Left lung (tissue), 10 donors: ENCODE data around the gene ESRRB. TPM values are rescaled to one million over a fixed set of nuclear protein-coding genes. Genes with fewer than 3 reads are reported as not detected.

Experiments used
- ATAC-seq: fragments of 200-7000 bp; cut with Tn5 transposase; one replicate; pipeline ENCODE4 v1.9.1; 2020; ENCODE audit warnings: moderate library complexity
- DNase-seq, 4 donors: peaks; one replicate each; pipeline ENCODE4 v3.0.0-alpha.2; 2013 to 2020
- H3K27ac ChIP-seq, 2 donors: fragments of 200-600 bp; sonication (generic) in 1 of 2; one replicate each; pipeline versions ENCODE4 v1.5.0 to v1.8.0; 2020 to 2021
- H3K27me3 ChIP-seq, 2 donors: fragments of 200-600 bp; sonication (generic) in 1 of 2; one replicate each; pipeline versions ENCODE4 v1.5.0 to v1.8.0; 2020 to 2021
- H3K36me3 ChIP-seq, 2 donors: fragments of 200-600 bp; sonication (generic) in 1 of 2; one replicate each; pipeline versions ENCODE4 v1.5.0 to v1.8.0; 2020 to 2021
- H3K4me1 ChIP-seq, 2 donors: fragments of 200-600 bp; one replicate each; pipeline ENCODE4 v1.8.0; 2021
- H3K4me3 ChIP-seq, 2 donors: fragments of 200-600 bp; sonication (generic) in 1 of 2; one replicate each; pipeline versions ENCODE4 v1.5.0 to v1.8.0; 2020 to 2021; ENCODE audit warnings: mild to moderate bottlenecking in 1 of 2
- H3K9me3 ChIP-seq, 2 donors: fragments of 200-600 bp; sonication (generic) in 1 of 2; one replicate each; pipeline versions ENCODE4 v1.5.0 to v1.8.0; 2020 to 2021
- CTCF ChIP-seq, 2 donors: fragments of 200-600 bp; sonication (generic) in 1 of 2; IDR thresholded peaks; one replicate each; pipeline versions ENCODE4 v1.5.0 to v1.8.0; 2021; ENCODE audit warnings: antibody characterized with exemption in 2 of 2
- intact Hi-C, 2 donors: fragments of 100-400 bp; cut with DNase I; formaldehyde crosslinking; loops; one replicate each; pipeline versions ENCODE4 v1.11.2 to v1.14.2; 2022
- polyA plus RNA-seq, 6 donors: library from polyadenylated mRNA; unstranded; fragments of 120-200 nt; gene quantifications; one replicate each; pipeline ENCODE4 v1.2.1, GENCODE V29; 2013; ENCODE audit not compliant: insufficient read length in 6 of 6
- total RNA-seq, 2 donors: library from RNA; stranded (reverse); fragmentation: NEBNext Ultra II Directional; extraction: Animal tissue kit (Norgen Biotek cat#: 25700); gene quantifications; one replicate each; pipeline ENCODE4 v1.2.1, GENCODE V29; 2021
- donor health status: DM: no; HTN: yes; CAD: no.
- donor health status: DM: no; HTN: no; CAD: no.

ESRRB gene
- total and polyA plus RNA-seq, 8 donors: 0.15 to 0.67 (median 0.40) TPM

- ATAC-seq (no peak), DNase-seq (no peak)
- Histone ChIP-seq H3K36me3 (no peaks in the 10 kb centered on the region), H3K9me3 (no peaks in the 10 kb centered on the region), H3K4me1 (no peaks in the 10 kb centered on the region), H3K4me3 (no peak overlapping the region), H3K27ac (no peak overlapping the region), H3K27me3 (peaks cover 0 to 23% of the 10 kb centered on the region in 2 donors)
- intact Hi-C loops: no loop called here
- TF ChIP-seq CTCF (IDR thresholded peaks at IDR 0.05): no peak
Measured at GRCh38 chr14:76541594-76542219, 165.8 kb downstream of the ESRRB start.

GRCh38 chr14:76546426-76547221 is 170.7 kb downstream of the ESRRB start:
- DNase-seq: peak in 1 of 4 donors; percentile 16
- no peak for TF ChIP-seq CTCF (IDR thresholded peaks at IDR 0.05)
- Histone ChIP-seq H3K4me1 (no peaks in the 10 kb centered on the region), H3K36me3 (no peaks in the 10 kb centered on the region), H3K27me3 (peaks cover 0 to 23% of the 10 kb centered on the region in 2 donors), H3K4me3 (no peak overlapping the region), H3K27ac (no peak overlapping the region), H3K9me3 (no peaks in the 10 kb centered on the region)
- intact Hi-C loops: no loop called here
- ATAC-seq: no peak

GRCh38 chr14:76547831-76548230 is 171.9 kb downstream of the ESRRB start:
- intact Hi-C loops: no loop called here
- H3K9me3 ChIP-seq: no peaks in the 10 kb centered on the region
- TF ChIP-seq CTCF (IDR thresholded peaks at IDR 0.05): no peak
- H3K27me3 ChIP-seq: peaks cover 0 to 14% of the 10 kb centered on the region in 2 donors
- H3K36me3 ChIP-seq: no peaks in the 10 kb centered on the region
- DNase-seq: no peak
- ATAC-seq: no peak
- H3K27ac ChIP-seq: no peak overlapping the region
- no peak overlapping the region for H3K4me3 ChIP-seq
- H3K4me1 ChIP-seq: no peaks in the 10 kb centered on the region

- intact Hi-C loops: no loop called here
- no peaks in the 10 kb centered on the region for H3K9me3 ChIP-seq
- no peak for TF ChIP-seq CTCF (IDR thresholded peaks at IDR 0.05)
- no peak overlapping the region for H3K4me3 ChIP-seq
- no peaks in the 10 kb centered on the region for H3K27me3 ChIP-seq
- no peak for DNase-seq
- no peak overlapping the region for H3K27ac ChIP-seq
- H3K36me3 ChIP-seq: no peaks in the 10 kb centered on the region
- H3K4me1 ChIP-seq: no peaks in the 10 kb centered on the region
- no peak for ATAC-seq
Measured at GRCh38 chr14:76550534-76550933, 174.6 kb downstream of the ESRRB start.

GRCh38 chr14:76551116-76551515 is 175.2 kb downstream of the ESRRB start:
- no peak overlapping the region for H3K27ac ChIP-seq
- no peaks in the 10 kb centered on the region for H3K9me3 ChIP-seq
- ATAC-seq (no peak), DNase-seq (no peak)
- no peaks in the 10 kb centered on the region for H3K27me3 ChIP-seq
- intact Hi-C loops: no loop called here
- no peaks in the 10 kb centered on the region for H3K36me3 ChIP-seq
- no peak for TF ChIP-seq CTCF (IDR thresholded peaks at IDR 0.05)
- no peaks in the 10 kb centered on the region for H3K4me1 ChIP-seq
- no peak overlapping the region for H3K4me3 ChIP-seq
